SU-DHL-6 (cell line): ENCODE measurements around the gene TMPRSS13.

Experiments
- H2AFZ ChIP-seq: fragments of 200-600 bp; sonication (generic); 2 replicates; pipeline ENCODE4 v1.6.1; 2014; ENCODE audit warnings: low read depth, mild to moderate bottlenecking, moderate library complexity, mixed read lengths, antibody characterized with exemption, low read length; ENCODE audit not compliant: severe bottlenecking
- H3F3A ChIP-seq: fragments of 200-600 bp; shearing (Covaris generic); 2 replicates; pipeline ENCODE4 v1.6.0; 2016; ENCODE audit warnings: antibody characterized with exemption, mild to moderate bottlenecking; ENCODE audit not compliant: insufficient read depth
- H3K27ac ChIP-seq: fragments of 200-600 bp; sonication (generic); 2 replicates; pipeline ENCODE4 v1.5.1; 2016; ENCODE audit warnings: low read depth, mild to moderate bottlenecking, low read length, moderate library complexity, mixed read lengths
- H3K27me3 ChIP-seq: fragments of 200-600 bp; sonication (generic), shearing (Covaris generic); 2 replicates; pipeline ENCODE4 v1.6.0; 2014; ENCODE audit warnings: mild to moderate bottlenecking, low read length
- H3K36me3 ChIP-seq: fragments of 200-600 bp; sonication (generic); 2 replicates; pipeline ENCODE4 v1.6.1; 2014; ENCODE audit warnings: mild to moderate bottlenecking, low read length, mixed read lengths
- H3K4me2 ChIP-seq: fragments of 300-600, 200-600 bp; shearing (Covaris generic), sonication (generic); 2 replicates; pipeline ENCODE4 v1.6.0; 2014; ENCODE audit warnings: low read length, low read depth, mild to moderate bottlenecking; ENCODE audit not compliant: poor library complexity, severe bottlenecking
- H3K4me3 ChIP-seq: fragments of 200-600 bp; sonication (generic); 2 replicates; pipeline ENCODE4 v1.5.1; 2014; ENCODE audit warnings: antibody characterized with exemption, low read length, mild to moderate bottlenecking, mixed read lengths; ENCODE audit not compliant: insufficient read depth, poor library complexity, severe bottlenecking
- H3K79me2 ChIP-seq: fragments of 200-600 bp; sonication (generic); 2 replicates; pipeline ENCODE4 v1.6.1; 2014; ENCODE audit warnings: mild to moderate bottlenecking, low read length, moderate library complexity; ENCODE audit not compliant: insufficient read depth
- H3K9ac ChIP-seq: fragments of 200-600 bp; sonication (generic); 2 replicates; pipeline ENCODE4 v1.7.0; 2014; ENCODE audit warnings: mild to moderate bottlenecking, low read length
- H3K9me2 ChIP-seq: fragments of 200-600 bp; sonication (generic); replicated peaks from 2 replicates; pipeline ENCODE4 v1.6.1; 2014; ENCODE audit warnings: low read length; ENCODE audit not compliant: insufficient read depth
- H3K9me3 ChIP-seq: fragments of 200-600 bp; sonication (generic); 2 replicates; pipeline ENCODE4 v1.6.1; 2014; ENCODE audit warnings: low read length, mixed read lengths; ENCODE audit not compliant: insufficient read depth
- H4K20me1 ChIP-seq: fragments of 200-600 bp; sonication (generic); 2 replicates; pipeline ENCODE4 v1.6.1; 2014; ENCODE audit warnings: low read depth, mild to moderate bottlenecking, antibody characterized with exemption, low read length, moderate library complexity, mixed read lengths
- CTCF ChIP-seq: fragments of 200-600 bp; sonication (generic); IDR thresholded peaks from one replicate; pipeline ENCODE4 v1.5.1; 2017; ENCODE audit warnings: antibody characterized with exemption, mild to moderate bottlenecking, low read length, moderate library complexity; ENCODE audit not compliant: insufficient read depth, poor library complexity, severe bottlenecking
- EZH2phosphoT487 ChIP-seq: fragments of 200-600 bp; sonication (generic), shearing (Covaris generic); conservative IDR thresholded peaks from 2 replicates; pipeline ENCODE4 v1.6.1; 2018; ENCODE audit warnings: mild to moderate bottlenecking, antibody characterized with exemption, low read length, moderate library complexity, mixed read lengths

The TMPRSS13 gene

DNA sequence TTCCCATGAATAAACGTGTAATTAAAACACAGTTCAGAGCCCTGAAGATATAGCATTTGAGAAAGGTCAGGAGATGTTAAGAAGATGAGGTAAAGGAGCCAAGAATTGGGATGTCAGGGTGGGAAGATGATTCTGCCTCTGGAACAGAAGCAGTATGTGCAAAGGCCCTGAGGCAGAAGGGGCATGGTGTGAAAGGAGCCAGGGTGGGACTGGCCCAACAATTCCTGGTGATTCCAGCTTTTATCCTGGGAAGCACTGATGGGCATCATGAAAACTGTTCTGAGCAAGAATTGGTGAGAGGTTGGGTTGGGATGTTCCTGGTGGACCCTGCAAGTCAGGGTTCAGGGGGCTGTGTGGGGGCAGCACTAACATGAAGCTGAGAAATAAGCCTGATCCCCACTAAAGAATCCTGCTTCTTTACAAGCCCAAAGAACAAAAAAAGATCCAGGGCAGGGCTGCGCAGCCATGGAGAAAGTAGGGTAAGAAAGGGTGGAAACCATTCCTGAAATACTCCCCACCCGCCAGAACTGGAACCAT, 50.2 kb downstream of the TMPRSS13 start:
- Histone ChIP-seq H3K27ac (no peak overlapping the region), H2AFZ (no peak overlapping the region), H3K9me2 (no peaks in the 10 kb centered on the region), H3K36me3 (no peaks in the 10 kb centered on the region), H3K9me3 (no peaks in the 10 kb centered on the region), H3K4me2 (no peak overlapping the region), H3F3A (no peaks in the 10 kb centered on the region), H3K27me3 (no peaks in the 10 kb centered on the region), H3K79me2 (no peaks in the 10 kb centered on the region), H3K4me3 (no peak overlapping the region), H3K9ac (no peak overlapping the region), H4K20me1 (no peaks in the 10 kb centered on the region)
- TF ChIP-seq CTCF (no peak), EZH2phosphoT487 (no peak)

DNA sequence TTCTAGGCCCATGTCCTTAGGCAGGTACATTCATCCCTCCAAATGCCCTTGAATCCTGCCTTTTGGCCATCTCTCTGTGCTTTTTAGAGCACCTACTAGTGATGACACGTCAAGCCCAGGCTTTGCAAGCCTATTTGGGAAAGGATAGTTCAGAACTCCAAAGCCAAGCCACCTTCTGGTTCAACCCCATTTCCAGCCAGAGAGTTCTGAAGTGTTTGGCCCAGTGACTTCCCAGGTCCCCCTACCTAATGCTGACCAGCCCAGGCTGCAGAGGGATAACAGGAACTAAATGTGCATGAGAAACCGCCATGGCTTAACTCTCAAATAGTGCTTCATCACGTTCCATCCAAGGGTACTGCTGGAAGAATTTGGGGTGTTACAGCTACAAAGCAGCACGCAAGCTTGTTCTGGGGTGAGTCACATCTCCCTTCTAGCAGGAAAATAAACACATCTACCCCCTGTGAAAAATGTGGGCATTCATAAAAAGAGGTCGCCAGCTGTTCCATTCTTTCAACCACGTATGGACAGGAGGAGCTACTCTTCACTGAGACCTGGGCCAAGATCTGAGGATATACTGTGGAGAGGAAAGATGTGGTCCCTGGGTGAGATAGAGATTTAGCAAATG, 50.8 kb downstream of the TMPRSS13 start:
- H3F3A ChIP-seq, result no peaks in the 10 kb centered on the region
- no peaks in the 10 kb centered on the region for H3K27me3 ChIP-seq
- H3K4me2 ChIP-seq, result no peak overlapping the region
- no peaks in the 10 kb centered on the region for H3K79me2 ChIP-seq
- H2AFZ ChIP-seq, result no peak overlapping the region
- H3K9me2 ChIP-seq, result no peaks in the 10 kb centered on the region
- H3K36me3 ChIP-seq, result no peaks in the 10 kb centered on the region
- no peak for TF ChIP-seq EZH2phosphoT487
- TF ChIP-seq CTCF, result no peak
- no peak overlapping the region for H3K9ac ChIP-seq
- H4K20me1 ChIP-seq, result no peaks in the 10 kb centered on the region
- no peak overlapping the region for H3K27ac ChIP-seq
- H3K9me3 ChIP-seq, result no peaks in the 10 kb centered on the region
- no peak overlapping the region for H3K4me3 ChIP-seq

GRCh38 chr11:117877120-117877784, 52.0 kb downstream of the TMPRSS13 start:
- Histone ChIP-seq H3K9me2 (no peaks in the 10 kb centered on the region), H3K36me3 (no peaks in the 10 kb centered on the region), H3K4me2 (no peak overlapping the region), H2AFZ (no peak overlapping the region), H3K79me2 (no peaks in the 10 kb centered on the region), H3K27ac (no peak overlapping the region), H3K9me3 (no peaks in the 10 kb centered on the region), H3K27me3 (no peaks in the 10 kb centered on the region), H3F3A (no peaks in the 10 kb centered on the region), H3K9ac (no peak overlapping the region), H4K20me1 (no peaks in the 10 kb centered on the region), H3K4me3 (no peak overlapping the region)
- no peak for TF ChIP-seq CTCF
- no peak for TF ChIP-seq EZH2phosphoT487
